GM12873 (cell line): Measurements from ENCODE around the gene LDLRAD4.

Experiments used
- CTCF ChIP-seq: IDR thresholded peaks from 2 replicates; pipeline ENCODE4 v1.5.1; 2012; ENCODE audit warnings: low read depth, mild to moderate bottlenecking, moderate library complexity, low read length, control low read depth; ENCODE audit not compliant: insufficient read depth; ENCODE audit errors: missing control alignments

LDLRAD4 gene

DNA sequence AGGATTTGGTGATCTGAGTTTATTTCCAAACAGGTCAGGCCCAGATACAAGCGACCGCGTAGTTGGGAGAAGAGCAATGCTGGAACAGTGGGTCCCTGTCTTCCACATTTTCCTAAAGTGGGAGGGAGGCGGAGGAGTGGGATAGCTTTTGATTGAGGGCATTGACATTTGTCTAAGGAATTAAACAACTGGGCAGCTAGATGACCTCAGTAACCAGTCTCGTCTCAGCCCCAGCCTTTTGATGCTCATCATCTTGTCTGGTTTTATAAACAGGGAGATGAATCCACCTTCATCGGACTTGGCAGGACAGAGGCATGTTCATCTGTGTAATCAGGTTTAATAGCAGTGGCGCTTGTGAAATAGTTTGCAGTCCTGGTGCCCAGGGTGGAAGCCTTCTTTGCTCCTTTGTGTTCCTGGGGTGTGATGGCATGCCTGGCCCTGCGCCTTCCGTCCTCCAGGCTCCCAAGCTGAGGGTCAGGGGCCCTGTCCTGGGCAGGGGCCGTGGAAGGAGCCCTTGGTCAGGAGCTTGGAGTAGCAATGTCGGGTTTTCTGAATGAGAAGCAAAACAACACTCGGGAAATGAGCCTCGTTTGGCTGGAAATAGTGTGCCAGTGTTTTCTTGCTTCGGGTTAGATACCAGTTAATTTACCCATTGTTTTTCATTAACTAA, 314.0 kb downstream of the LDLRAD4 start:
- no peak for TF ChIP-seq CTCF

DNA sequence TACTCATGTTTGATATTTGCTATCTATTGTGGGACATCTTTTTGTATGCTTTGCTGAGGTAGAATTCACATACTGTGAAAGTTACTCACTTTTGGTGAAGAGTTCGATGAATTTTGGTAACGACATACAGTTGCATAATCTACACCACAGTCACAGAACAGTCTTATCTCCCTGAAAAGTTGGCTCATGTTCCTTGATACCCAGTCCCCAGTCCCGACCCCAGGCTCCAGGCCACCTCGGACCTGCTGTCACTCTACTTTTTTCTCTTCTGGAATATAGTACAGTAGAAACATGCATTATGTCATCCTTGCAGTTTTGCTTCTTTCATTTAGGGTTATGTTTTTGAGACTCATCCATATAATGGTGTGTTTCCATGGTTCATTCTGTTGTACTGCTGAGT, 316.1 kb downstream of the LDLRAD4 start:
- TF ChIP-seq CTCF: no peak

GRCh38 chr18:13536578-13536977, 318.0 kb downstream of the LDLRAD4 start:
- TF ChIP-seq CTCF: no peak

GRCh38 chr18:13537022-13537780, 318.6 kb downstream of the LDLRAD4 start:
- no peak for TF ChIP-seq CTCF

GRCh38 chr18:13538630-13539029, 320.1 kb downstream of the LDLRAD4 start:
- TF ChIP-seq CTCF: no peak

DNA sequence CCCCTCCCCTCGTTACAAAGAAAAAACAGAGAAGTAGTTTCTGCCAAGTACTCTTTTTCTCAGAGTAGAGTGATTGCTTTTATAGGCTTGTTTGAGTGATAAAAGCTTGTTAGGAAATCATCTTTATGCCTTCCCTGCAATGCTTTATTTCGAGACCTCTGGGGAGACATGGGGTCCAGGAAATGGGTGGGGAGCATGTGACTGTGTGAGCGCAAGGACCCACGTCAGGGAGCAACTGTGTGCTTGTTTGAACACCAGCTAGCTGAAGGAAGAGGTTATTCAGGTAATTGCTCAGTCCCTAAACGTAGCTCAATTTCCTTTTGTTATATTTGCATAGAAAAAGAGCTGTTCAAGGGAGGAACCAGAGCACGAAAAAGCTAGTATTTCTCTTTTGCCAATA, 320.5 kb downstream of the LDLRAD4 start:
- TF ChIP-seq CTCF: no peak

GRCh38 chr18:13539843-13540476, 321.4 kb downstream of the LDLRAD4 start:
- TF ChIP-seq CTCF: no peak
